BLaER1 (cell line): ENCODE results near the gene MSX1.

Experiments
- H3K27ac ChIP-seq: shearing (Covaris generic); formaldehyde crosslinking; 2 replicates; pipeline ENCODE4 v1.8.1; 2022
- H3K27me3 ChIP-seq: shearing (Covaris generic); formaldehyde crosslinking; 2 replicates; pipeline ENCODE4 v1.8.1; 2022
- H3K36me3 ChIP-seq: shearing (Covaris generic); formaldehyde crosslinking; 2 replicates; pipeline ENCODE4 v1.8.1; 2022
- H3K4me1 ChIP-seq: shearing (Covaris generic); formaldehyde crosslinking; 2 replicates; pipeline ENCODE4 v1.8.1; 2022
- H3K4me2 ChIP-seq: shearing (Covaris generic); formaldehyde crosslinking; 2 replicates; pipeline ENCODE4 v1.8.1; 2022
- H3K4me3 ChIP-seq: shearing (Covaris generic); formaldehyde crosslinking; 2 replicates; pipeline ENCODE4 v1.8.1; 2022
- H3K9ac ChIP-seq: shearing (Covaris generic); formaldehyde crosslinking; 2 replicates; pipeline ENCODE4 v1.8.1; 2022
- H3K9me3 ChIP-seq: shearing (Covaris generic); formaldehyde crosslinking; 2 replicates; pipeline ENCODE4 v1.8.1; 2022
- H4K20me1 ChIP-seq: shearing (Covaris generic); formaldehyde crosslinking; 2 replicates; pipeline ENCODE4 v1.8.1; 2022
- Cebpa-rat ChIP-seq: shearing (Covaris generic); IDR thresholded peaks from 2 replicates; pipeline ENCODE4 v1.8.1; 2022

Gene MSX1

GRCh38 chr4:4840351-4840750 is 19.1 kb upstream of the MSX1 start:
- peak overlapping the region; percentile 34 for H3K4me2 ChIP-seq
- no peak overlapping the region for H3K9ac ChIP-seq
- no peaks in the 10 kb centered on the region for H3K27me3 ChIP-seq
- H3K4me1 ChIP-seq = peaks cover 31% of the 10 kb centered on the region
- no peaks in the 10 kb centered on the region for H3K36me3 ChIP-seq
- peaks cover 13% of the 10 kb centered on the region for H3K9me3 ChIP-seq
- no peaks in the 10 kb centered on the region for H4K20me1 ChIP-seq
- H3K27ac ChIP-seq = no peak overlapping the region
- no peak overlapping the region for H3K4me3 ChIP-seq
- TF ChIP-seq Cebpa-rat = no peak

GRCh38 chr4:4841156-4841555 is 18.3 kb upstream of the MSX1 start:
- H3K9me3 ChIP-seq = peaks cover 4% of the 10 kb centered on the region
- no peaks in the 10 kb centered on the region for H3K27me3 ChIP-seq
- no peak overlapping the region for H3K4me2 ChIP-seq
- H3K36me3 ChIP-seq = no peaks in the 10 kb centered on the region
- no peak overlapping the region for H3K27ac ChIP-seq
- H3K4me1 ChIP-seq = peaks cover 36% of the 10 kb centered on the region
- no peak overlapping the region for H3K4me3 ChIP-seq
- no peaks in the 10 kb centered on the region for H4K20me1 ChIP-seq
- H3K9ac ChIP-seq = no peak overlapping the region
- no peak for TF ChIP-seq Cebpa-rat

- Histone ChIP-seq H4K20me1 (no peaks in the 10 kb centered on the region), H3K4me2 (no peak overlapping the region), H3K9me3 (no peaks in the 10 kb centered on the region), H3K36me3 (no peaks in the 10 kb centered on the region), H3K4me3 (no peak overlapping the region), H3K4me1 (peaks cover 45% of the 10 kb centered on the region), H3K9ac (no peak overlapping the region), H3K27me3 (no peaks in the 10 kb centered on the region), H3K27ac (no peak overlapping the region)
- no peak for TF ChIP-seq Cebpa-rat
Observed at GRCh38 chr4:4842476-4843441, 16.7 kb upstream of the MSX1 start.

- Histone ChIP-seq H3K27me3 (no peaks in the 10 kb centered on the region), H4K20me1 (no peaks in the 10 kb centered on the region), H3K27ac (no peak overlapping the region), H3K9ac (no peak overlapping the region), H3K4me1 (peaks cover 35% of the 10 kb centered on the region), H3K9me3 (no peaks in the 10 kb centered on the region), H3K4me2 (no peak overlapping the region), H3K4me3 (no peak overlapping the region), H3K36me3 (no peaks in the 10 kb centered on the region)
- TF ChIP-seq Cebpa-rat = no peak
Observed at GRCh38 chr4:4843635-4844291, 15.7 kb upstream of the MSX1 start.

DNA sequence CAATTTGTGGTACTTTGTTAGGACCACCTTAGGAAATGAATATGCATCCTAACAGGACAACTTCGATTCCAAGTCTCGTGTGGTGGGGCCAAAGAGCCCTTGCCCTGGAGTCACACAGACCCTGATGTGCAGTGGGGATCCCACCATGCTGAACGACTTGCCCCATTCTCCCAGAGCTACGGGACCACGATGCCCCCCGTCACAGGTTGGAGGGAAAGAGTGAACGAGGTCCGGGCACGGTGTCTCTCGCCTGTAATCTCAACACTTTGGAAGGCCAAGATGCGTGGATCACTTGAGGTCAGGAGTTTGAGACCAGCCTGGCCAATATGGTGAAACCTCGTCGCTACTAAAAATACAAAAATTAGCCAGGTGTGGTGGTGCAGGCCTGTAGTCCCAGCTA is 14.4 kb upstream of the MSX1 start:
- no peak overlapping the region for H3K9ac ChIP-seq
- TF ChIP-seq Cebpa-rat = no peak
- H3K27me3 ChIP-seq = no peaks in the 10 kb centered on the region
- H3K9me3 ChIP-seq = no peaks in the 10 kb centered on the region
- H3K27ac ChIP-seq = no peak overlapping the region
- H4K20me1 ChIP-seq = no peaks in the 10 kb centered on the region
- no peak overlapping the region for H3K4me3 ChIP-seq
- no peaks in the 10 kb centered on the region for H3K36me3 ChIP-seq
- H3K4me2 ChIP-seq = no peak overlapping the region
- peaks cover 28% of the 10 kb centered on the region for H3K4me1 ChIP-seq

DNA sequence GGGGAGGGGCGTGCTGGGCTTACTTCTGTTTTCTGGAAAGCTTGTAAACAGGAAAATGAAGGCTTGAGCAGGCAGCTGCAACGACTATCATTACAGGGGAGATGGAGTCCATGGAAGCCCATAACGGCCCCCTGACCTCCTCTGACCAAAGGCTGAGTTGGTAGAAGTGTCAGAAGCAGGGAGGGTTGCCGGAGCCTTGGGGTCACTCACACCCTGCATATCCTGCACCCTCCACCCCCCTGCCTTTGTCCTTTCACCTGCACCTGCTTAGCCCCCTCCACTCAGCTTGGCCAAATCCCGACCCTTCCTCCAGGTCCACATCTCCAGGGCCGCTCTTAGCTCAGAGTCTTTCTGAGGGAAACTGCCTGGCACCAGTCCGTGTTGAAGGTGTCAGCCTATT is 12.5 kb upstream of the MSX1 start:
- TF ChIP-seq Cebpa-rat = no peak
- Histone ChIP-seq H3K4me3 (no peak overlapping the region), H3K27me3 (peaks cover 18% of the 10 kb centered on the region), H3K27ac (no peak overlapping the region), H3K36me3 (no peaks in the 10 kb centered on the region), H3K4me1 (peaks cover 18% of the 10 kb centered on the region), H3K4me2 (peak overlapping the region; percentile 68), H3K9ac (no peak overlapping the region), H3K9me3 (no peaks in the 10 kb centered on the region), H4K20me1 (peaks cover 9% of the 10 kb centered on the region)

GRCh38 chr4:4848540-4848939 is 10.9 kb upstream of the MSX1 start:
- no peak for TF ChIP-seq Cebpa-rat
- Histone ChIP-seq H3K9me3 (no peaks in the 10 kb centered on the region), H3K36me3 (no peaks in the 10 kb centered on the region), H3K4me3 (no peak overlapping the region), H3K27ac (no peak overlapping the region), H3K4me1 (peaks cover 29% of the 10 kb centered on the region), H4K20me1 (peaks cover 24% of the 10 kb centered on the region), H3K27me3 (peaks cover 34% of the 10 kb centered on the region), H3K9ac (no peak overlapping the region), H3K4me2 (no peak overlapping the region)

DNA sequence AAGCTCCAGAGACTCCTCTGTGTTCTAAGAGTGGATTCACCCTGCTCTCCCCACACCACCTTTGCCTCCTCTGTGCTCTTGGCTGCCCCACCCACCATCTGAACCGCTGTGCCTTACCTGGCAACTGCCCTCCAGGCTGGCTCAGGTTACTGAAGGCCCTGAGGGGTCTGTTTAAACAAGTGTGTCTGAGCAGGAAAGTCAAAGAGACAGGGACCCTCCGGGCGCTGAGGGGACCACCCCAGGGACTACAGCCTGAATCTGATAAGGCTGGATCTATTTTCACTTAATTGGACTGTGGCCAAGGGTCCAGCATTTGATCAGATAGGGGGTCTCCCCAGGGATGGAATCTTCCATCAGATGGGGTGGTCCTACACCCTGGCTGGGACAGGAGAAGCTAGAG is 10.4 kb upstream of the MSX1 start:
- Histone ChIP-seq H3K9ac (no peak overlapping the region), H3K4me2 (no peak overlapping the region), H3K4me3 (no peak overlapping the region), H4K20me1 (peaks cover 30% of the 10 kb centered on the region), H3K27ac (no peak overlapping the region), H3K9me3 (no peaks in the 10 kb centered on the region), H3K4me1 (peaks cover 30% of the 10 kb centered on the region), H3K27me3 (peaks cover 39% of the 10 kb centered on the region), H3K36me3 (no peaks in the 10 kb centered on the region)
- no peak for TF ChIP-seq Cebpa-rat

DNA sequence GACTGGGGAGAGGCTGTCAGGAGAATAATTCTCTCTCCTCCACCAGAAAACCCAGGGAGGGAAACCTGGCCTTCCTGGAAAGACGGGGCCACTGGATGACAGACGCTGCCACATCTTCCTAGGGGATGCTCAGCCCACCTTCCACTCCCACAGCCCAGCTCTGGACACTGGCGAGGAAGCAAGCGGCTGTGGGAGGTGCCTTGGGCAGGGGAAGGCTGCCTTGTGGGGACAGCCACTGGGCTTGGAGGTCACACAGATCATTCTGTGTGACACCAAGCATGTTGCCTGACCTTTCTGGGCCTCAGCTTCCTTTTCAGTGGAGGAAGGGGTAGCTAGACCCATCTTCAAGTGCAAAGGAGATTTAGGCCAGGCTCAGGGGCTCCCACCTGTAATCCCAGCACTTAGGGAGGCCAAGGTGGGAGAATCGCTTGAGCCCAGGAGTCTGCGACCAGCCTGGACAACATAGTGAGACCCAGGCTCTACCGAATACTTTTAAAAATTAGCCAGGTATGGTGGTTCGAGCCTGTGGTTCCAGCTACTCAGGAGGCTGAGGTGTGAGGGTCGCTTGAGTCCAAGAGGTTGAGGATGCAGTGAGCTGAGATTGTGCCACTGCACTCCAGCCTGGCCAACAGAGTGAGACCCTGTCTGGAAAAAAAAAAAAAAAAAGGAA is 9.8 kb upstream of the MSX1 start:
- Histone ChIP-seq H3K36me3 (no peaks in the 10 kb centered on the region), H3K4me3 (no peak overlapping the region), H3K9ac (no peak overlapping the region), H3K27ac (no peak overlapping the region), H3K27me3 (peaks cover 45% of the 10 kb centered on the region), H4K20me1 (peaks cover 35% of the 10 kb centered on the region), H3K9me3 (no peaks in the 10 kb centered on the region), H3K4me1 (peaks cover 30% of the 10 kb centered on the region), H3K4me2 (no peak overlapping the region)
- no peak for TF ChIP-seq Cebpa-rat

- no peaks in the 10 kb centered on the region for H3K9me3 ChIP-seq
- peaks cover 59% of the 10 kb centered on the region for H3K27me3 ChIP-seq
- H3K27ac ChIP-seq = no peak overlapping the region
- H3K4me1 ChIP-seq = peaks cover 28% of the 10 kb centered on the region
- H3K36me3 ChIP-seq = no peaks in the 10 kb centered on the region
- no peak for TF ChIP-seq Cebpa-rat
- no peak overlapping the region for H3K4me2 ChIP-seq
- H3K4me3 ChIP-seq = no peak overlapping the region
- no peak overlapping the region for H3K9ac ChIP-seq
- H4K20me1 ChIP-seq = peaks cover 47% of the 10 kb centered on the region
Observed at GRCh38 chr4:4851081-4851480, 8.4 kb upstream of the MSX1 start.
